ENCODE results near the gene PRKCE. TPM values are rescaled to one million over a fixed set of nuclear protein-coding genes. Genes with fewer than 3 reads are reported as not detected.
A peak's percentile ranks its signal among the peaks of the same experiment; 100 is the strongest.

PRKCE gene
- total RNA-seq, 1 donor from 2014 or later, result 85.0 TPM

- Histone ChIP-seq H3K9me3 (no peaks in the 10 kb centered on the region), H3K27me3 (ENCODE audit: low read depth) (no peaks in the 10 kb centered on the region), H3K27ac (peak overlapping the region; percentile 20), H3K36me3 (no peaks in the 10 kb centered on the region), H3K4me1 (peaks cover 77% of the 10 kb centered on the region), H3K4me3 (no peak overlapping the region)
- no peak for ATAC-seq
- intact Hi-C loops (cut with DNase I), result no loop called here
- no peak for DNase-seq
- no peak for TF ChIP-seq CTCF (IDR thresholded peaks at IDR 0.05)
Observed at GRCh38 chr2:45896311-45896710, 244.8 kb downstream of the PRKCE start.

- H3K27me3 ChIP-seq (ENCODE audit: low read depth), result no peaks in the 10 kb centered on the region
- no peak for TF ChIP-seq CTCF (IDR thresholded peaks at IDR 0.05)
- H3K9me3 ChIP-seq, result no peaks in the 10 kb centered on the region
- no peaks in the 10 kb centered on the region for H3K36me3 ChIP-seq
- intact Hi-C loops (cut with DNase I), result no loop called here
- no peak overlapping the region for H3K4me3 ChIP-seq
- H3K4me1 ChIP-seq, result peaks cover 67% of the 10 kb centered on the region
- DNase-seq (peak; percentile 76), ATAC-seq (peak; percentile 34 to 55)
- H3K27ac ChIP-seq, result peak overlapping the region; percentile 5
Observed at GRCh38 chr2:45897842-45898241, 246.4 kb downstream of the PRKCE start.

GRCh38 chr2:45898819-45899218, 247.3 kb downstream of the PRKCE start:
- intact Hi-C loops (cut with DNase I), result no loop called here
- Histone ChIP-seq H3K9me3 (no peaks in the 10 kb centered on the region), H3K4me1 (peaks cover 57% of the 10 kb centered on the region), H3K36me3 (no peaks in the 10 kb centered on the region), H3K27ac (peak overlapping the region; percentile 5), H3K27me3 (ENCODE audit: low read depth) (no peaks in the 10 kb centered on the region), H3K4me3 (no peak overlapping the region)
- DNase-seq (no peak), ATAC-seq (no peak)
- TF ChIP-seq CTCF (IDR thresholded peaks at IDR 0.05), result no peak

GRCh38 chr2:45899926-45900325, 248.5 kb downstream of the PRKCE start:
- ATAC-seq, result no peak
- intact Hi-C loops (cut with DNase I), result no loop called here
- H3K4me3 ChIP-seq, result no peak overlapping the region

GRCh38 chr2:45901468-45902032, 250.1 kb downstream of the PRKCE start:
- intact Hi-C loops (cut with DNase I), result no loop called here
- H3K9me3 ChIP-seq, result no peaks in the 10 kb centered on the region
- no peak for DNase-seq
- no peak overlapping the region for H3K4me3 ChIP-seq
- H3K36me3 ChIP-seq, result no peaks in the 10 kb centered on the region
- no peak overlapping the region for H3K27ac ChIP-seq
- TF ChIP-seq CTCF (IDR thresholded peaks at IDR 0.05), result no peak
- peaks cover 38% of the 10 kb centered on the region for H3K4me1 ChIP-seq
- no peaks in the 10 kb centered on the region for H3K27me3 ChIP-seq (ENCODE audit: low read depth)
- ATAC-seq, result peak; percentile 8 to 51

More at GRCh38 chr2:45899926-45900325, 248.5 kb downstream of the PRKCE start:
- Histone ChIP-seq H3K27ac (no peak overlapping the region), H3K4me1 (peaks cover 54% of the 10 kb centered on the region), H3K36me3 (no peaks in the 10 kb centered on the region), H3K27me3 (ENCODE audit: low read depth) (no peaks in the 10 kb centered on the region), H3K9me3 (no peaks in the 10 kb centered on the region)
- no peak for TF ChIP-seq CTCF (IDR thresholded peaks at IDR 0.05)
- no peak for DNase-seq
